Muscle layer of colon (tissue), 2 donors: ENCODE results near the gene SORBS1.
A peak's percentile ranks its signal among the peaks of the same experiment; 100 is the strongest.

Source experiments
- H3K27ac ChIP-seq: one replicate; pipeline ENCODE4 v1.7.0; 2013; ENCODE audit warnings: low read depth, mild to moderate bottlenecking, low read length, moderate library complexity
- H3K27me3 ChIP-seq, 2 donors: one replicate each; pipeline ENCODE4 v1.7.0; 2013; ENCODE audit warnings: low read length in 2 of 2, mild to moderate bottlenecking in 2 of 2; ENCODE audit not compliant: insufficient read depth in 2 of 2, control insufficient read depth in 1 of 2
- H3K36me3 ChIP-seq: one replicate; pipeline ENCODE4 v1.7.0; 2013; ENCODE audit warnings: mild to moderate bottlenecking, low read length; ENCODE audit not compliant: insufficient read depth
- H3K4me1 ChIP-seq: one replicate; pipeline ENCODE4 v1.7.0; 2013; ENCODE audit warnings: mild to moderate bottlenecking, low read length; ENCODE audit not compliant: insufficient read depth
- H3K4me3 ChIP-seq, 2 donors: one replicate each; pipeline ENCODE4 v1.7.0; 2013; ENCODE audit warnings: low read length in 2 of 2, low read depth in 1 of 2, mild to moderate bottlenecking in 1 of 2, moderate library complexity in 1 of 2
- H3K9ac ChIP-seq: one replicate; pipeline ENCODE4 v1.7.0; 2013; ENCODE audit warnings: low read length
- H3K9me3 ChIP-seq: one replicate; pipeline ENCODE4 v1.7.0; 2013; ENCODE audit warnings: mild to moderate bottlenecking, low read length
- donor health status: abdominal sarcoma.
- donor health status: Adenocarcinoma of cecum.

The SORBS1 gene

GRCh38 chr10:95466436-95466835, 94.7 kb downstream of the SORBS1 start:
- Histone ChIP-seq H3K4me1 (peaks cover 70% of the 10 kb centered on the region), H3K27ac (peak overlapping the region; percentile 60), H3K36me3 (peaks cover 5% of the 10 kb centered on the region), H3K4me3 (no peak overlapping the region), H3K9me3 (no peaks in the 10 kb centered on the region), H3K9ac (no peak overlapping the region), H3K27me3 (no peaks in the 10 kb centered on the region)

GRCh38 chr10:95464280-95464679, 96.9 kb downstream of the SORBS1 start:
- H3K4me3 ChIP-seq, result no peak overlapping the region
- no peaks in the 10 kb centered on the region for H3K27me3 ChIP-seq
- H3K9me3 ChIP-seq, result no peaks in the 10 kb centered on the region
- H3K36me3 ChIP-seq, result peaks cover 12% of the 10 kb centered on the region
- no peak overlapping the region for H3K9ac ChIP-seq
- peak overlapping the region; percentile 70 for H3K27ac ChIP-seq
- H3K4me1 ChIP-seq, result peaks cover 68% of the 10 kb centered on the region

GRCh38 chr10:95462740-95463667, 98.2 kb downstream of the SORBS1 start:
- Histone ChIP-seq H3K36me3 (peaks cover 13% of the 10 kb centered on the region), H3K9ac (no peak overlapping the region), H3K4me1 (peaks cover 68% of the 10 kb centered on the region), H3K27me3 (no peaks in the 10 kb centered on the region), H3K27ac (peak overlapping the region; percentile 70), H3K4me3 (no peak overlapping the region), H3K9me3 (no peaks in the 10 kb centered on the region)

- H3K27ac ChIP-seq, result peak overlapping the region; percentile 39
- no peaks in the 10 kb centered on the region for H3K27me3 ChIP-seq
- H3K4me1 ChIP-seq, result peaks cover 74% of the 10 kb centered on the region
- H3K36me3 ChIP-seq, result peaks cover 13% of the 10 kb centered on the region
- no peak overlapping the region for H3K9ac ChIP-seq
- no peak overlapping the region for H3K4me3 ChIP-seq
- H3K9me3 ChIP-seq, result no peaks in the 10 kb centered on the region
Observed at GRCh38 chr10:95461611-95462010, 99.6 kb downstream of the SORBS1 start.

- no peak overlapping the region for H3K9ac ChIP-seq
- no peaks in the 10 kb centered on the region for H3K9me3 ChIP-seq
- H3K4me1 ChIP-seq, result peaks cover 88% of the 10 kb centered on the region
- no peaks in the 10 kb centered on the region for H3K27me3 ChIP-seq
- H3K27ac ChIP-seq, result peak overlapping the region; percentile 73
- H3K36me3 ChIP-seq, result peaks cover 13% of the 10 kb centered on the region
- H3K4me3 ChIP-seq, result no peak overlapping the region
Observed at GRCh38 chr10:95459446-95460045, 101.6 kb downstream of the SORBS1 start.

- Histone ChIP-seq H3K27me3 (no peaks in the 10 kb centered on the region), H3K27ac (peak overlapping the region; percentile 73), H3K9me3 (no peaks in the 10 kb centered on the region), H3K4me1 (peaks cover 88% of the 10 kb centered on the region), H3K36me3 (peaks cover 13% of the 10 kb centered on the region), H3K4me3 (no peak overlapping the region), H3K9ac (no peak overlapping the region)
Observed at GRCh38 chr10:95458871-95459270, 102.3 kb downstream of the SORBS1 start.

- Histone ChIP-seq H3K36me3 (peaks cover 13% of the 10 kb centered on the region), H3K4me1 (peaks cover 84% of the 10 kb centered on the region), H3K9me3 (no peaks in the 10 kb centered on the region), H3K4me3 (no peak overlapping the region), H3K9ac (no peak overlapping the region), H3K27ac (peak overlapping the region; percentile 29), H3K27me3 (no peaks in the 10 kb centered on the region)
Observed at GRCh38 chr10:95458014-95458413, 103.2 kb downstream of the SORBS1 start.

GRCh38 chr10:95457319-95457886, 103.8 kb downstream of the SORBS1 start:
- Histone ChIP-seq H3K27ac (peak overlapping the region; percentile 29), H3K4me3 (no peak overlapping the region), H3K36me3 (peaks cover 13% of the 10 kb centered on the region), H3K9me3 (no peaks in the 10 kb centered on the region), H3K9ac (peak overlapping the region; percentile 1), H3K27me3 (no peaks in the 10 kb centered on the region), H3K4me1 (peaks cover 83% of the 10 kb centered on the region)

GRCh38 chr10:95456516-95456915, 104.7 kb downstream of the SORBS1 start:
- Histone ChIP-seq H3K27me3 (no peaks in the 10 kb centered on the region), H3K9ac (no peak overlapping the region), H3K27ac (peak overlapping the region; percentile 29), H3K4me3 (no peak overlapping the region), H3K4me1 (peaks cover 83% of the 10 kb centered on the region), H3K9me3 (no peaks in the 10 kb centered on the region), H3K36me3 (peaks cover 13% of the 10 kb centered on the region)

GRCh38 chr10:95454940-95455339, 106.2 kb downstream of the SORBS1 start:
- Histone ChIP-seq H3K4me1 (peaks cover 87% of the 10 kb centered on the region), H3K36me3 (peaks cover 13% of the 10 kb centered on the region), H3K9ac (no peak overlapping the region), H3K27ac (peak overlapping the region; percentile 27), H3K4me3 (no peak overlapping the region), H3K27me3 (no peaks in the 10 kb centered on the region), H3K9me3 (no peaks in the 10 kb centered on the region)

GRCh38 chr10:95454356-95454755, 106.8 kb downstream of the SORBS1 start:
- H3K27ac ChIP-seq, result peak overlapping the region; percentile 66
- no peak overlapping the region for H3K9ac ChIP-seq
- H3K4me3 ChIP-seq, result no peak overlapping the region
- H3K27me3 ChIP-seq, result no peaks in the 10 kb centered on the region
- no peaks in the 10 kb centered on the region for H3K9me3 ChIP-seq
- H3K36me3 ChIP-seq, result peaks cover 7% of the 10 kb centered on the region
- peaks cover 82% of the 10 kb centered on the region for H3K4me1 ChIP-seq
